ENCODE data around the gene NFASC.

NFASC gene

GRCh38 chr1:204944662-204945061 lies 74.0 kb downstream of the NFASC start:
- no peak overlapping the region for H3K4me3 ChIP-seq (ENCODE audit: low read depth, low read length)
- no peak for TF ChIP-seq CTCF (IDR thresholded peaks at IDR 0.05; ENCODE audit: control insufficient read depth, extremely low read depth, insufficient read depth)
- DNase-seq (ENCODE audit: low read depth), result no peak

- H3K4me3 ChIP-seq (ENCODE audit: low read depth, low read length), result no peak overlapping the region
- TF ChIP-seq CTCF (IDR thresholded peaks at IDR 0.05; ENCODE audit: control insufficient read depth, extremely low read depth, insufficient read depth), result no peak
- no peak for DNase-seq (ENCODE audit: low read depth)
Observed at GRCh38 chr1:204945565-204945977, 74.9 kb downstream of the NFASC start.

- no peak overlapping the region for H3K4me3 ChIP-seq (ENCODE audit: low read depth, low read length)
- no peak for DNase-seq (ENCODE audit: low read depth)
- TF ChIP-seq CTCF (IDR thresholded peaks at IDR 0.05; ENCODE audit: control insufficient read depth, extremely low read depth, insufficient read depth), result no peak
Observed at GRCh38 chr1:204946640-204947039, 76.0 kb downstream of the NFASC start.

- no peak overlapping the region for H3K4me3 ChIP-seq (ENCODE audit: low read depth, low read length)
- no peak for TF ChIP-seq CTCF (IDR thresholded peaks at IDR 0.05; ENCODE audit: control insufficient read depth, extremely low read depth, insufficient read depth)
- no peak for DNase-seq (ENCODE audit: low read depth)
Observed at GRCh38 chr1:204947338-204947737, 76.7 kb downstream of the NFASC start.

- TF ChIP-seq CTCF (IDR thresholded peaks at IDR 0.05; ENCODE audit: control insufficient read depth, extremely low read depth, insufficient read depth), result no peak
- DNase-seq (ENCODE audit: low read depth), result no peak
- no peak overlapping the region for H3K4me3 ChIP-seq (ENCODE audit: low read depth, low read length)
Observed at GRCh38 chr1:204947747-204948146, 77.1 kb downstream of the NFASC start.

- no peak for DNase-seq (ENCODE audit: low read depth)
- H3K4me3 ChIP-seq (ENCODE audit: low read depth, low read length), result no peak overlapping the region
- TF ChIP-seq CTCF (IDR thresholded peaks at IDR 0.05; ENCODE audit: control insufficient read depth, extremely low read depth, insufficient read depth), result no peak
Observed at GRCh38 chr1:204950353-204951001, 79.8 kb downstream of the NFASC start.

Data from LNCaP clone FGC (cell line).